Measurements from ENCODE around the gene MVP. TPM values are rescaled to one million over a fixed set of nuclear protein-coding genes. Genes with fewer than 3 reads are reported as not detected.
"Not testable (repeated sequence)": the region's sequence is repeated elsewhere in the genome, so short reads cannot be mapped to it uniquely, and the experiment has no call there.

MVP gene
- total RNA-seq, 2 experiments from 2014 or later = 30.7 to 30.8 TPM

DNA sequence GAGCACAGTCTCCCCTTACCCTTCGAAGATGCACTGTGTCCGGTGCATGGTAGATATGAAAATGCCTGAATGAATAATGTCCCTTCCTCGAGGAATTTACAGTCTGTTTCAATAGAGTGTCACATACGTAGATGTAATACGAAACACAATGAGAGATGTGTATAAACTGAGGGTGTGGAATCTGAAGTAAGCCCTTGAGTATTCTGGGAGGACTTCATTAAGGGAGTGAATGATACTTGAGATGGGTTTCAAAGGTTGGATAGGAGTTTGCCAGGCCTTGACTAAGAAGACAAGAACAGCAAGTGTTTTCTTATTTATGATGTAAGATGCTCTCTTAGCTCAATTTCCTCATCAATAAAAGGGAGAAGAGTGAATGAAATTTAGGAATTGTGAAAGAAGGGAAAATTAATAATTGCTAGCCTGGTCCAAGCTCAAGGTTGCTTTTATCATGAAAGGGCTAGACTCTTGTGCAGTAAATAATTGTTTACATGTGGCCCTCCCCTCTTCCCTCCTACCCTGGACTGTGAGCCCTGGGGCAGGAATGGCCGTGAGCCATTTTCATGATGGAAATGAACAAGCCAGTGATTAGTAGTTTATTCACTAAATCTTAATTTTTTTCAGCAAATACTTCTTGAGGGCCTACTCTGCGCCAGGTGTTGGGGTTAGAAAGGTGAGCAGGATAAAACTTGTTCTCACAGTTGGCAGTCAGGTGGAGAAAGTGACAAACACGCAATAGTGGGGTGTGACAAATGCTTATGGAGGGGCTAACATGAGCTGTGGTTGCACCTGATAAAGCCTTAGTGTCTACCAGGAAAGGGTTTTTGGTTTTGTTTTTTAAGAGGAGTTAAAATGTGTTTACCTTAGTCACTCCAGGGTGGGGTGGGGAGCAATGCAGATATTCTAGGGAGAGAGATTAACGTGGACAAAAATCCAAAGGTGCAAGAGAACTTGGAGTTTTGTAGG, 28.1 kb upstream of the MVP start:
- no peak for DNase-seq
- Mint-ChIP-seq H3K27me3 (no peaks in the 10 kb centered on the region), H3K27ac (peak overlapping the region; percentile 98), H3K36me3 (peaks cover 41% of the 10 kb centered on the region), H3K4me1 (peaks cover 31% of the 10 kb centered on the region), H3K9me3 (no peaks in the 10 kb centered on the region), H3K4me3 (peak overlapping the region; percentile 90)

- H3K27ac Mint-ChIP-seq, H3K4me3 Mint-ChIP-seq, DNase-seq, H3K27me3 Mint-ChIP-seq, H3K9me3 Mint-ChIP-seq: not testable (repeated sequence)
- Mint-ChIP-seq H3K36me3 (peaks cover 45% of the 10 kb centered on the region), H3K4me1 (peaks cover 31% of the 10 kb centered on the region)
Measured at GRCh38 chr16:29793153-29793552, 27.1 kb upstream of the MVP start.

- Mint-ChIP-seq H3K9me3 (no peaks in the 10 kb centered on the region), H3K4me1 (peaks cover 27% of the 10 kb centered on the region), H3K27me3 (no peaks in the 10 kb centered on the region), H3K36me3 (peaks cover 45% of the 10 kb centered on the region), H3K27ac (no peak overlapping the region), H3K4me3 (no peak overlapping the region)
- no peak for DNase-seq
Measured at GRCh38 chr16:29794231-29794710, 26.0 kb upstream of the MVP start.

GRCh38 chr16:29802416-29802935, 17.8 kb upstream of the MVP start:
- Mint-ChIP-seq H3K27ac (no peak overlapping the region), H3K27me3 (peaks cover 6% of the 10 kb centered on the region), H3K4me1 (peaks cover 17% of the 10 kb centered on the region), H3K9me3 (no peaks in the 10 kb centered on the region), H3K4me3 (no peak overlapping the region), H3K36me3 (peaks cover 31% of the 10 kb centered on the region)
- DNase-seq = no peak

- peaks cover 13% of the 10 kb centered on the region for H3K27me3 Mint-ChIP-seq
- H3K4me3 Mint-ChIP-seq = peak overlapping the region; percentile 100
- no peaks in the 10 kb centered on the region for H3K9me3 Mint-ChIP-seq
- H3K36me3 Mint-ChIP-seq = peaks cover 42% of the 10 kb centered on the region
- peaks cover 24% of the 10 kb centered on the region for H3K4me1 Mint-ChIP-seq
- no peak for DNase-seq
- peak overlapping the region; percentile 99 for H3K27ac Mint-ChIP-seq
Measured at GRCh38 chr16:29804020-29804419, 16.2 kb upstream of the MVP start.

DNA sequence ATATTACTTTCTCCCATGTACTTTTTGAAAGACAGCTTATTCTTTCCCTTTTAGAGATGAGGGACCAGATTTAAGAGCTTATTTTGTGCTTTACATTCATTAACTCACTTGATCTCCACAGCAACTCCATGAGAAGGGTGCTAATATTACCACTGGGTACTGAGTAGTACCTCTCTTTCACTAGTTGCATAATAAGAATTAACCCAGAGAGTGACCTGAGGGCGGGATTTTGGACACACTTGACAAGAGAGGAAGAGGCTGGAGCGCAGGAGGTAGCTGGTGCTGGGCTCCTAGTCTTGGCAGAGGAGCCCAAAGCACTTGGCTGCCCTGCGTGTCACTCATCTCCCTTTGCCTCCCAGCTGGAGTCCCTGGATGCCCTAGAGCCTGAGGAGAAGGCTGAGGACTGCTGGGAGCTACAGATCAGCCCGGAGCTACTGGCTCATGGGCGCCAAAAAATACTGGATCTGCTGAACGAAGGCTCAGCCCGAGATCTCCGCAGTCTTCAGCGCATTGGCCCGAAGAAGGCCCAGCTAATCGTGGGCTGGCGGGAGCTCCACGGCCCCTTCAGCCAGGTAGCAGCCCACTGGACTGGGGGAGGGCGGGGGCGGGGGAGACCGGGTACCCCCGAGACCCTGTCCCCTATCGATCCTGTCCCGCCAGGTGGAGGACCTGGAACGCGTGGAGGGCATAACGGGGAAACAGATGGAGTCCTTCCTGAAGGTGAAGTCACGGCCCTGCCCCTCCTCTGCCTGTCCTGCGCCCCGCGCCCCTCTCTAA, 15.6 kb upstream of the MVP start:
- H3K4me3 Mint-ChIP-seq = peak overlapping the region; percentile 100
- peak overlapping the region; percentile 99 for H3K27ac Mint-ChIP-seq
- H3K9me3 Mint-ChIP-seq = no peaks in the 10 kb centered on the region
- peaks cover 24% of the 10 kb centered on the region for H3K4me1 Mint-ChIP-seq
- no peak for DNase-seq
- H3K36me3 Mint-ChIP-seq = peaks cover 44% of the 10 kb centered on the region
- H3K27me3 Mint-ChIP-seq = peaks cover 13% of the 10 kb centered on the region

GRCh38 chr16:29805232-29806098, 14.8 kb upstream of the MVP start:
- peak overlapping the region; percentile 99 for H3K27ac Mint-ChIP-seq
- peak overlapping the region; percentile 100 for H3K4me3 Mint-ChIP-seq
- H3K9me3 Mint-ChIP-seq = no peaks in the 10 kb centered on the region
- H3K27me3 Mint-ChIP-seq = peaks cover 13% of the 10 kb centered on the region
- H3K4me1 Mint-ChIP-seq = peaks cover 31% of the 10 kb centered on the region
- DNase-seq = peak; percentile 98
- H3K36me3 Mint-ChIP-seq = peaks cover 52% of the 10 kb centered on the region

- H3K9me3 Mint-ChIP-seq = no peaks in the 10 kb centered on the region
- peaks cover 38% of the 10 kb centered on the region for H3K4me1 Mint-ChIP-seq
- peak within 1 kb of the TSS; percentile 99 for H3K27ac Mint-ChIP-seq
- peak within 1 kb of the TSS; percentile 100 for H3K4me3 Mint-ChIP-seq
- peaks cover 13% of the 10 kb centered on the region for H3K27me3 Mint-ChIP-seq
- peaks cover 59% of the 10 kb centered on the region for H3K36me3 Mint-ChIP-seq
- peak; percentile 82 for DNase-seq
Measured at GRCh38 chr16:29806099-29806579, 14.1 kb upstream of the MVP start, which contains the start of gene MAZ. Gene MAZ (plus strand): TSS chr16:29806529. CDS start chr16:29806702, 173 bp downstream.

DNA sequence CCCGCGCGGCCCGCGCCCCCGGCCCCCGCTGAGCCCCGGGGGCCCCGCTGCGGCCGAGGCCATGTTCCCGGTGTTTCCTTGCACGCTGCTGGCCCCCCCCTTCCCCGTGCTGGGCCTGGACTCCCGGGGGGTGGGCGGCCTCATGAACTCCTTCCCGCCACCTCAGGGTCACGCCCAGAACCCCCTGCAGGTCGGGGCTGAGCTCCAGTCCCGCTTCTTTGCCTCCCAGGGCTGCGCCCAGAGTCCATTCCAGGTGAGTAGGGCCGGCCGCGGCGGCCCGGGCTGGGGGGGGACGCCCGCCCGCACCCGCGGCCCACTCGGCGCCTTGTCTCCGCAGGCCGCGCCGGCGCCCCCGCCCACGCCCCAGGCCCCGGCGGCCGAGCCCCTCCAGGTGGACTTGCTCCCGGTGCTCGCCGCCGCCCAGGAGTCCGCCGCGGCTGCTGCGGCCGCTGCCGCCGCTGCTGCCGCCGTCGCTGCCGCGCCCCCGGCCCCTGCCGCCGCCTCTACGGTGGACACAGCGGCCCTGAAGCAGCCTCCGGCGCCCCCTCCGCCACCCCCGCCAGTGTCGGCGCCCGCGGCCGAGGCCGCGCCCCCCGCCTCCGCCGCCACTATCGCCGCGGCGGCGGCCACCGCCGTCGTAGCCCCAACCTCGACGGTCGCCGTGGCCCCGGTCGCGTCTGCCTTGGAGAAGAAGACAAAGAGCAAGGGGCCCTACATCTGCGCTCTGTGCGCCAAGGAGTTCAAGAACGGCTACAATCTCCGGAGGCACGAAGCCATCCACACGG, 13.4 kb upstream of the MVP start:
- no peaks in the 10 kb centered on the region for H3K9me3 Mint-ChIP-seq
- DNase-seq = peak; percentile 79
- peaks cover 44% of the 10 kb centered on the region for H3K4me1 Mint-ChIP-seq
- peak overlapping the region; percentile 99 for H3K27ac Mint-ChIP-seq
- H3K36me3 Mint-ChIP-seq = peaks cover 55% of the 10 kb centered on the region
- peaks cover 13% of the 10 kb centered on the region for H3K27me3 Mint-ChIP-seq
- peak overlapping the region; percentile 99 for H3K4me3 Mint-ChIP-seq

DNA sequence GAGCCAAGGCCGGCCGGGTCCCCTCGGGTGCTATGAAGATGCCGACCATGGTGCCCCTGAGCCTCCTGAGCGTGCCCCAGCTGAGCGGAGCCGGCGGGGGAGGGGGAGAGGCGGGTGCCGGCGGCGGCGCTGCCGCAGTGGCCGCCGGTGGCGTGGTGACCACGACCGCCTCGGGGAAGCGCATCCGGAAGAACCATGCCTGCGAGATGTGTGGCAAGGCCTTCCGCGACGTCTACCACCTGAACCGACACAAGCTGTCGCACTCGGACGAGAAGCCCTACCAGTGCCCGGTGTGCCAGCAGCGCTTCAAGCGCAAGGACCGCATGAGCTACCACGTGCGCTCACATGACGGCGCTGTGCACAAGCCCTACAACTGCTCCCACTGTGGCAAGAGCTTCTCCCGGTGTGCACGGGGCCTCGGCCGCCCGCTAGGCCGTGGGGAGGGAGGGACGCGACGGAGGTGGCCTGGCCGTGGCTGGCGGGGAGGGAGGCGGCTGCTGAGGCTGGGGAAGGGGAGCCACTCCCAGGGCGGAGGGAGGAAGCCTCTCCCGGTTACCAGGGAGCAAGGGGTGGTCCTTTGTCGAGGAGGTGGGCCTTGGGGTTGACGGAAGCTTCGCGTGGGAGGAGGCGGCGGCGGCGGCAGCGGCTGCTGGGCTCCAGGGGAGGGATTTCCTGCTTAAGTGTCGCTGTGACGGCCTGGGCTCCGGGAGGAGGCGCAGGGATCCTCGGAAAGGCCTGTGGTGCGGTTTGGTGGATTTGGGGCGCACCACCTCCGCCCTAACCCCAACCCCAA, 12.6 kb upstream of the MVP start:
- Mint-ChIP-seq H3K27ac (peak overlapping the region; percentile 99), H3K4me3 (peak overlapping the region; percentile 99), H3K9me3 (no peaks in the 10 kb centered on the region), H3K4me1 (peaks cover 46% of the 10 kb centered on the region), H3K27me3 (peaks cover 13% of the 10 kb centered on the region), H3K36me3 (peaks cover 55% of the 10 kb centered on the region)
- peak; percentile 92 for DNase-seq

GRCh38 chr16:29808219-29808900, 11.9 kb upstream of the MVP start:
- peaks cover 50% of the 10 kb centered on the region for H3K36me3 Mint-ChIP-seq
- H3K27me3 Mint-ChIP-seq = peaks cover 16% of the 10 kb centered on the region
- peak overlapping the region; percentile 99 for H3K27ac Mint-ChIP-seq
- no peaks in the 10 kb centered on the region for H3K9me3 Mint-ChIP-seq
- peak overlapping the region; percentile 99 for H3K4me3 Mint-ChIP-seq
- DNase-seq = no peak
- H3K4me1 Mint-ChIP-seq = peaks cover 47% of the 10 kb centered on the region

- peaks cover 41% of the 10 kb centered on the region for H3K36me3 Mint-ChIP-seq
- peak overlapping the region; percentile 99 for H3K27ac Mint-ChIP-seq
- no peaks in the 10 kb centered on the region for H3K9me3 Mint-ChIP-seq
- peaks cover 44% of the 10 kb centered on the region for H3K4me1 Mint-ChIP-seq
- H3K27me3 Mint-ChIP-seq = peaks cover 16% of the 10 kb centered on the region
- no peak for DNase-seq
- H3K4me3 Mint-ChIP-seq = peak overlapping the region; percentile 99
Measured at GRCh38 chr16:29809031-29809747, 11.1 kb upstream of the MVP start.

Data from activated naive CD8-positive, alpha-beta T cell treated with anti-CD3 and anti-CD28 coated beads for 36 hours (primary cell).